Putamen (tissue), 1 donor: ENCODE data around the gene PMF1.
"Not testable (repeated sequence)": the region's sequence is repeated elsewhere in the genome, so short reads cannot be mapped to it uniquely, and the experiment has no call there.

ENCODE experiments used
- DNase-seq: peaks from one replicate; pipeline ENCODE4 v3.0.0-alpha.2; 2016; ENCODE audit warnings: low spot score

The PMF1 gene

GRCh38 chr1:156196445-156196844 is 16.4 kb upstream of the PMF1 start:
- no peak for DNase-seq

- no peak for DNase-seq
Measured at GRCh38 chr1:156198831-156199349, 13.9 kb upstream of the PMF1 start.

- no peak for DNase-seq
Measured at GRCh38 chr1:156200044-156200443, 12.8 kb upstream of the PMF1 start.

- DNase-seq = no peak
Measured at GRCh38 chr1:156203331-156203730, 9.5 kb upstream of the PMF1 start.

GRCh38 chr1:156204686-156205085 is 8.1 kb upstream of the PMF1 start:
- DNase-seq = no peak

- DNase-seq = no peak
Measured at GRCh38 chr1:156211243-156211642, 1.6 kb upstream of the PMF1 start.

- no peak for DNase-seq
Measured at GRCh38 chr1:156212130-156212529, 677 bp upstream of the PMF1 start.

- no peak for DNase-seq
Measured at GRCh38 chr1:156213644-156213966, 798 bp downstream of the PMF1 start.

GRCh38 chr1:156214024-156214748 is 1.4 kb downstream of the PMF1 start:
- DNase-seq = no peak

GRCh38 chr1:156216361-156217086 is 3.7 kb downstream of the PMF1 start:
- not testable (repeated sequence) for DNase-seq

GRCh38 chr1:156217871-156218270 is 5.1 kb downstream of the PMF1 start:
- no peak for DNase-seq

- DNase-seq = no peak
Measured at GRCh38 chr1:156220226-156220625, 7.4 kb downstream of the PMF1 start.

- no peak for DNase-seq
Measured at GRCh38 chr1:156221986-156222692, 9.3 kb downstream of the PMF1 start.

GRCh38 chr1:156225677-156226014 is 12.8 kb downstream of the PMF1 start:
- no peak for DNase-seq

GRCh38 chr1:156226116-156226538 is 13.3 kb downstream of the PMF1 start:
- DNase-seq = no peak

GRCh38 chr1:156226782-156227181 is 14.0 kb downstream of the PMF1 start:
- no peak for DNase-seq

- no peak for DNase-seq
Measured at GRCh38 chr1:156228501-156228900, 15.7 kb downstream of the PMF1 start.

GRCh38 chr1:156229809-156230472 is 17.1 kb downstream of the PMF1 start:
- no peak for DNase-seq

- no peak for DNase-seq
Measured at GRCh38 chr1:156230473-156230837, 17.6 kb downstream of the PMF1 start.

- no peak for DNase-seq
Measured at GRCh38 chr1:156232201-156232894, 19.5 kb downstream of the PMF1 start.

GRCh38 chr1:156233426-156234127 is 20.8 kb downstream of the PMF1 start:
- no peak for DNase-seq
